Measurements from ENCODE around the gene IMP3. TPM values are rescaled to one million over a fixed set of nuclear protein-coding genes. Genes with fewer than 3 reads are reported as not detected.

Gene IMP3
- total and polyA plus RNA-seq, 9 of the 15 experiments (the other 6 are each of a cell fraction or from before 2014, with no cell fraction given) = 14.5 to 160 (median 74.4) TPM

- TF ChIP-seq RAD21 (CRISPR knock-in tag; conservative IDR thresholded peaks at IDR 0.05 in 1 of 2, IDR thresholded peaks at IDR 0.05 in 1 of 2) (peak; percentile 32 to 54; a peak in 3 of 4 replicates), ZNF316 (IDR thresholded peaks at IDR 0.05) (0 out of 2 replicates have a peak, but pooled peaks have one; percentile 43), CHD4 (IDR thresholded peaks at IDR 0.05; ENCODE audit: insufficient read depth, insufficient replicate concordance, low read depth, low read length, poor library complexity, severe bottlenecking) (no peak), REST (IDR thresholded peaks at IDR 0.05; ENCODE audit: borderline replicate concordance) (peak; percentile 44; the same call in 1 of the 2 replicates), REST (CRISPR knock-in tag; IDR thresholded peaks at IDR 0.05; ENCODE audit: low read depth) (no peak), C11orf30 (IDR thresholded peaks at IDR 0.05; ENCODE audit: low read depth) (peak; percentile 36; the same call in 1 of the 2 replicates), RCOR1 (IDR thresholded peaks at IDR 0.05; ENCODE audit: borderline replicate concordance in 1 of 2, low read depth in 2 of 2, low read length in 2 of 2) (peak in 1 of 2 experiments; percentile 79; a peak in 2 of 4 replicates), ZNF655 (CRISPR knock-in tag; IDR thresholded peaks at IDR 0.05) (no peak), SNAPC5 (CRISPR knock-in tag; IDR thresholded peaks at IDR 0.05) (no peak), HDAC1 (IDR thresholded peaks at IDR 0.05) (peak in 1 of 2 experiments; percentile 74; a peak in 2 of 4 replicates), EP300 (IDR thresholded peaks at IDR 0.05; ENCODE audit: low read length) (0 out of 2 replicates have a peak, but pooled peaks have one; percentile 17)
Measured at GRCh38 chr15:75597667-75598341, 42.2 kb downstream of the IMP3 start (continued).
